Measurements from ENCODE around the gene MLKL. TPM values are rescaled to one million over a fixed set of nuclear protein-coding genes. Genes with fewer than 3 reads are reported as not detected.
A peak's percentile ranks its signal among the peaks of the same experiment; 100 is the strongest.

The MLKL gene
- polyA plus RNA-seq, 1 experiment = 5.8 TPM

GRCh38 chr16:74652249-74652648 lies 48.4 kb downstream of the MLKL start:
- H3K27ac ChIP-seq (ENCODE audit: low read depth, low read length) = no peak overlapping the region
- DNase-seq (ENCODE audit: low read depth, low spot score) = no peak
- CTCF ChIA-PET = interaction anchor here (0.9 to 2.0 kb wide), 12 partner anchors 11 to 211 kb away, joined by 3 to 13 read pairs (median 4); partner anchors contain the start of gene RFWD3
- no peak for TF ChIP-seq CTCF (IDR thresholded peaks at IDR 0.05; ENCODE audit: low read depth, low read length)
- H3K27me3 ChIP-seq (ENCODE audit: control insufficient read depth, insufficient read depth, low read length) = no peaks in the 10 kb centered on the region
- H3K4me3 ChIP-seq (ENCODE audit: low read depth, low read length) = no peak overlapping the region
- no peaks in the 10 kb centered on the region for H3K9me3 ChIP-seq (ENCODE audit: control insufficient read depth, insufficient read depth, low read length)
- POLR2A ChIA-PET = interaction anchor here (1.7 kb wide), 1 partner anchor 15 kb away, joined by 4 read pairs; the partner anchor contains the start of gene RFWD3

GRCh38 chr16:74651841-74652240 lies 48.8 kb downstream of the MLKL start:
- no peak for TF ChIP-seq CTCF (IDR thresholded peaks at IDR 0.05; ENCODE audit: low read depth, low read length)
- POLR2A ChIA-PET = interaction anchor here (1.7 kb wide), 1 partner anchor 15 kb away, joined by 4 read pairs; the partner anchor contains the start of gene RFWD3
- no peak for DNase-seq (ENCODE audit: low read depth, low spot score)
- Histone ChIP-seq H3K27me3 (ENCODE audit: control insufficient read depth, insufficient read depth, low read length) (no peaks in the 10 kb centered on the region), H3K4me3 (ENCODE audit: low read depth, low read length) (no peak overlapping the region), H3K9me3 (ENCODE audit: control insufficient read depth, insufficient read depth, low read length) (no peaks in the 10 kb centered on the region), H3K27ac (ENCODE audit: low read depth, low read length) (no peak overlapping the region)
- CTCF ChIA-PET = interaction anchor here (0.5 to 2.0 kb wide), 21 partner anchors 8 to 211 kb away, joined by 3 to 13 read pairs (median 3); partner anchors contain the start of gene RFWD3

GRCh38 chr16:74650966-74651567 lies 49.6 kb downstream of the MLKL start:
- POLR2A ChIA-PET = no interaction called here
- H3K27me3 ChIP-seq (ENCODE audit: control insufficient read depth, insufficient read depth, low read length) = no peaks in the 10 kb centered on the region
- no peak overlapping the region for H3K27ac ChIP-seq (ENCODE audit: low read depth, low read length)
- TF ChIP-seq CTCF (IDR thresholded peaks at IDR 0.05; ENCODE audit: low read depth, low read length) = peak; percentile 55
- H3K4me3 ChIP-seq (ENCODE audit: low read depth, low read length) = no peak overlapping the region
- H3K9me3 ChIP-seq (ENCODE audit: control insufficient read depth, insufficient read depth, low read length) = no peaks in the 10 kb centered on the region
- CTCF ChIA-PET = interaction anchor here (0.5 to 2.0 kb wide), 21 partner anchors 8 to 212 kb away, joined by 3 to 13 read pairs (median 3); partner anchors contain the start of gene RFWD3
- no peak for DNase-seq (ENCODE audit: low read depth, low spot score)

- no peak for TF ChIP-seq CTCF (IDR thresholded peaks at IDR 0.05; ENCODE audit: low read depth, low read length)
- POLR2A ChIA-PET = interaction anchor here (1.2 kb wide), 1 partner anchor 22 kb away, joined by 4 read pairs; no protein-coding TSS in a partner anchor
- DNase-seq (ENCODE audit: low read depth, low spot score) = no peak
- Histone ChIP-seq H3K27me3 (ENCODE audit: control insufficient read depth, insufficient read depth, low read length) (no peaks in the 10 kb centered on the region), H3K9me3 (ENCODE audit: control insufficient read depth, insufficient read depth, low read length) (no peaks in the 10 kb centered on the region), H3K4me3 (ENCODE audit: low read depth, low read length) (no peak overlapping the region), H3K27ac (ENCODE audit: low read depth, low read length) (no peak overlapping the region)
- CTCF ChIA-PET = interaction anchor here (0.6 to 1.9 kb wide), 2 partner anchors 10 to 59 kb away, joined by 5 to 9 read pairs; no protein-coding TSS in a partner anchor
Observed at GRCh38 chr16:74649839-74650504, 50.7 kb downstream of the MLKL start.

- DNase-seq (ENCODE audit: low read depth, low spot score) = no peak
- no peak overlapping the region for H3K4me3 ChIP-seq (ENCODE audit: low read depth, low read length)
- H3K9me3 ChIP-seq (ENCODE audit: control insufficient read depth, insufficient read depth, low read length) = no peaks in the 10 kb centered on the region
- H3K27ac ChIP-seq (ENCODE audit: low read depth, low read length) = no peak overlapping the region
- ChIA-PET CTCF (interaction anchor here (0.5 to 2.7 kb wide), 3 partner anchors 10 to 337 kb away, joined by 3 to 12 read pairs (median 4); no protein-coding TSS in a partner anchor), POLR2A (no interaction called here)
- TF ChIP-seq CTCF (IDR thresholded peaks at IDR 0.05; ENCODE audit: low read depth, low read length) = no peak
- H3K27me3 ChIP-seq (ENCODE audit: control insufficient read depth, insufficient read depth, low read length) = no peaks in the 10 kb centered on the region
Observed at GRCh38 chr16:74641969-74642368, 58.7 kb downstream of the MLKL start.

Measured in AG04450 (cell line).